Measurements from ENCODE around the gene FAM237A.

- TF ChIP-seq POLR2A (IDR thresholded peaks at IDR 0.05; ENCODE audit: extremely low read depth, insufficient read length) = no peak
- TF ChIP-seq, protein P1, sequence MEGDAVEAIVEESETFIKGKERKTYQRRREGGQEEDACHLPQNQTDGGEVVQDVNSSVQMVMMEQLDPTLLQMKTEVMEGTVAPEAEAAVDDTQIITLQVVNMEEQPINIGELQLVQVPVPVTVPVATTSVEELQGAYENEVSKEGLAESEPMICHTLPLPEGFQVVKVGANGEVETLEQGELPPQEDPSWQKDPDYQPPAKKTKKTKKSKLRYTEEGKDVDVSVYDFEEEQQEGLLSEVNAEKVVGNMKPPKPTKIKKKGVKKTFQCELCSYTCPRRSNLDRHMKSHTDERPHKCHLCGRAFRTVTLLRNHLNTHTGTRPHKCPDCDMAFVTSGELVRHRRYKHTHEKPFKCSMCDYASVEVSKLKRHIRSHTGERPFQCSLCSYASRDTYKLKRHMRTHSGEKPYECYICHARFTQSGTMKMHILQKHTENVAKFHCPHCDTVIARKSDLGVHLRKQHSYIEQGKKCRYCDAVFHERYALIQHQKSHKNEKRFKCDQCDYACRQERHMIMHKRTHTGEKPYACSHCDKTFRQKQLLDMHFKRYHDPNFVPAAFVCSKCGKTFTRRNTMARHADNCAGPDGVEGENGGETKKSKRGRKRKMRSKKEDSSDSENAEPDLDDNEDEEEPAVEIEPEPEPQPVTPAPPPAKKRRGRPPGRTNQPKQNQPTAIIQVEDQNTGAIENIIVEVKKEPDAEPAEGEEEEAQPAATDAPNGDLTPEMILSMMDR (IDR thresholded peaks at IDR 0.05; ENCODE audit: low read depth, low read length) = no peak
- no peak for TF ChIP-seq MAX (IDR thresholded peaks at IDR 0.05; ENCODE audit: low read depth, low read length)
Observed at GRCh38 chr2:206692971-206693370, 50.7 kb downstream of the FAM237A start.
